Measurements from ENCODE around the gene ADPRM. TPM values are rescaled to one million over a fixed set of nuclear protein-coding genes. Genes with fewer than 3 reads are reported as not detected.
"Not testable (repeated sequence)": the region's sequence is repeated elsewhere in the genome, so short reads cannot be mapped to it uniquely, and the experiment has no call there.

The ADPRM gene
- total and polyA plus RNA-seq, 2 donors (not counting 1 experiment from before 2014, with no cell fraction given): 11.3 to 17.0 TPM

DNA sequence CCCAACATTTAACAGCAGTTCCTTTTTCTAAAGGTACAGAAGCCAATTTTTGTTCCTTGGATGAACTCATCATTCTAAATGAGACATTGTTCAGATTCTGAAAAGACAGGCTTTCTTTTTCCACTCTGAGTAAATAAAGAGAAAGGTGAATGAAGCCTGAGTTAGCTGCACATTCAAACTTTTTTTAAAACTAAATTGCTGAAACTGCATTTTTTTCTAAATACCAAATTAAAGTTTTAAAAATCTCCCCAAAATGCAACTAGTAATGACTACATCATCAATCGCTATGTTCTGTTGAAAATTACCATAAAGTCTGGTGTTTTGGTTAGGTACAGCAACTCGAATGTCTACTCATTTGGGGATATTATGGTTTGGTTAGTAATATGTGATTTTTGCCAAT, 9.9 kb upstream of the ADPRM start:
- Histone ChIP-seq H3K27ac (ENCODE audit: insufficient read depth, low read length) (no peak overlapping the region), H3K4me3 (replicated peaks in 1 of 4; ENCODE audit: control extremely low read depth in 1 of 4, insufficient read depth in 1 of 4, low read depth in 3 of 4, low read length in 4 of 4) (no peak overlapping the region), H3K9ac (ENCODE audit: insufficient read depth, low read length) (no peak overlapping the region), H3K36me3 (ENCODE audit: control insufficient read depth, insufficient read depth, low read length) (peaks cover 4% of the 10 kb centered on the region), H3K4me2 (ENCODE audit: extremely low read depth, insufficient read depth, low read length) (no peak overlapping the region), H2AFZ (ENCODE audit: low read length) (no peak overlapping the region), H4K20me1 (ENCODE audit: control insufficient read depth, extremely low read depth, insufficient read depth, low read length) (no peaks in the 10 kb centered on the region), H3K9me3 (ENCODE audit: control insufficient read depth, insufficient read depth, low read depth, low read length) (no peaks in the 10 kb centered on the region), H3K79me2 (ENCODE audit: control insufficient read depth, insufficient read depth, low read length) (peaks cover 4% of the 10 kb centered on the region), H3K27me3 (ENCODE audit: control insufficient read depth, insufficient read depth, low read length) (no peaks in the 10 kb centered on the region), H3K4me1 (ENCODE audit: control insufficient read depth, extremely low read depth, insufficient read depth, low read length) (no peaks in the 10 kb centered on the region)
- TF ChIP-seq, protein P1, sequence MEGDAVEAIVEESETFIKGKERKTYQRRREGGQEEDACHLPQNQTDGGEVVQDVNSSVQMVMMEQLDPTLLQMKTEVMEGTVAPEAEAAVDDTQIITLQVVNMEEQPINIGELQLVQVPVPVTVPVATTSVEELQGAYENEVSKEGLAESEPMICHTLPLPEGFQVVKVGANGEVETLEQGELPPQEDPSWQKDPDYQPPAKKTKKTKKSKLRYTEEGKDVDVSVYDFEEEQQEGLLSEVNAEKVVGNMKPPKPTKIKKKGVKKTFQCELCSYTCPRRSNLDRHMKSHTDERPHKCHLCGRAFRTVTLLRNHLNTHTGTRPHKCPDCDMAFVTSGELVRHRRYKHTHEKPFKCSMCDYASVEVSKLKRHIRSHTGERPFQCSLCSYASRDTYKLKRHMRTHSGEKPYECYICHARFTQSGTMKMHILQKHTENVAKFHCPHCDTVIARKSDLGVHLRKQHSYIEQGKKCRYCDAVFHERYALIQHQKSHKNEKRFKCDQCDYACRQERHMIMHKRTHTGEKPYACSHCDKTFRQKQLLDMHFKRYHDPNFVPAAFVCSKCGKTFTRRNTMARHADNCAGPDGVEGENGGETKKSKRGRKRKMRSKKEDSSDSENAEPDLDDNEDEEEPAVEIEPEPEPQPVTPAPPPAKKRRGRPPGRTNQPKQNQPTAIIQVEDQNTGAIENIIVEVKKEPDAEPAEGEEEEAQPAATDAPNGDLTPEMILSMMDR (conservative IDR thresholded peaks at IDR 0.05 in 1 of 2, IDR thresholded peaks at IDR 0.05 in 1 of 2; ENCODE audit: low read depth in 1 of 2, low read length in 2 of 2): no peak
- no peak for TF ChIP-seq EZH2 (IDR thresholded peaks at IDR 0.05; ENCODE audit: low read length, missing control alignments)
- no peak for DNase-seq (ENCODE audit: low read depth in 2 of 2)

DNA sequence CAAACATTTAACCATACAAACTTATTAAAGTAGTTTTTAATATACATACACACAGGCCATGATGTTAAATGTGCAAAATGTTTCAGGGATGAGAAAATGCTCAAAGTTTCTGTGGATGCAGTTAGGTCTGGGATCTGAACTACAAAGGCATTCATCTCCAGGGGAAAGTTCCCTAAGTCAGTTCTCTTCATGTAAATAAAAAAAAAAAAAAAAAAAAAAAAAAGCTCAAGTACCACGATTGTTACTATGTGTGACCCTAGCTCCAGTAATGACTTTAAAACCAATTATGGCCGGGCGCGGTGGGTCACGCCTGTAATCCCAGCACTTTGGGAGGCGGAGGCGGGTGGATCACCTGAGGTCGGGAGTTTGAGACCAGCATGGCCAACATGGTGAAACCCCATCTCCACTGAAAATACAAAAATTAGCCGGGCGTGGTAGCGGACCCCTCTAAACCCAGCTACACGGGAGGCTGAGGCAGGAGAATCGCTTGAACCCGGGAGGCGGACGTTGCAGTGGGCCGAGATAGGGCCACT, 1.5 kb upstream of the ADPRM start:
- H3K27ac ChIP-seq (ENCODE audit: insufficient read depth, low read length); H3K9me3 ChIP-seq (ENCODE audit: control insufficient read depth, insufficient read depth, low read depth, low read length); DNase-seq (ENCODE audit: low read depth in 2 of 2); H3K4me1 ChIP-seq (ENCODE audit: control insufficient read depth, extremely low read depth, insufficient read depth, low read length); H4K20me1 ChIP-seq (ENCODE audit: control insufficient read depth, extremely low read depth, insufficient read depth, low read length); H2AFZ ChIP-seq (ENCODE audit: low read length); H3K36me3 ChIP-seq (ENCODE audit: control insufficient read depth, insufficient read depth, low read length); H3K27me3 ChIP-seq (ENCODE audit: control insufficient read depth, insufficient read depth, low read length); H3K9ac ChIP-seq (ENCODE audit: insufficient read depth, low read length): not testable (repeated sequence)
- Histone ChIP-seq H3K4me2 (ENCODE audit: extremely low read depth, insufficient read depth, low read length) (peak overlapping the region; percentile 96), H3K4me3 (replicated peaks in 1 of 4; ENCODE audit: control extremely low read depth in 1 of 4, insufficient read depth in 1 of 4, low read depth in 3 of 4, low read length in 4 of 4) (peak overlapping the region; percentile 76 to 94 (median 91)), H3K79me2 (ENCODE audit: control insufficient read depth, insufficient read depth, low read length) (peaks cover 21% of the 10 kb centered on the region)

DNA sequence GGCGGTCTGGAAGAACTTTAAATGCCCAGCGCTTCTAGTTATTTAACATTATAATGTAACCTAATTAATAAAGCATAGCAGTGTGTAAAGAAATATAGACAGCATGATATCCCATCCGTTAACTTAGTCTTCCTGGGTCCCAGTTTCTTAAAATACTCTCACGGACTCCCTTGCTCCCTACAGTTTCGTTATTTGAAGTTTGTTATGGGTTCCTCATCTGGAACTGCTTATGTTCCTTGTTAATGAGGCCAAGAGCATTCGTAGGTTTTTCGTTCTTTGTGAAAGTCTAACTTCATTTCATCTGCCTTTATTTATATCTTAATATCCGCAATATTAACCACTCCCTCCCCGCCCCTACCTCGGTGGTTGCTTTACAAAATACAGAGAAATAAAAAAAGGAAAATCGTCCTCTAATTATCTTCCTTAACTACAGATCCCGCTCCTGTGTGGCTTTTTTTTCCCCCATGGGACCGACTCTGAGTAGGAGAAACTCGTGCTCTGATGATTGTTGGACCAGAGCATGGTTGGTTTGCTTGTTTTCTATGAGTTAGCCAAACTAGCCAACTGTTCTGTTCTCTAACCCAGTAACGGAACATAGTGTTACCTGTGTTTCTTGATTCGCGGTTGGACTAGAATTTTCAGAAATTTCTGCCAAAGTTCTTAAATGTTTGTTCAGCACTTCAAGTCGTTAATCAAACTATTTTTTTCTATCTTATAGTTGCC, 863 bp downstream of the ADPRM start:
- H3K79me2 ChIP-seq (ENCODE audit: control insufficient read depth, insufficient read depth, low read length): peaks cover 19% of the 10 kb centered on the region

More for the DNA sequence above, 863 bp downstream of the ADPRM start:
- Histone ChIP-seq H3K9ac (ENCODE audit: insufficient read depth, low read length) (peak overlapping the region; percentile 84), H3K4me1 (ENCODE audit: control insufficient read depth, extremely low read depth, insufficient read depth, low read length) (peaks cover 4% of the 10 kb centered on the region), H2AFZ (ENCODE audit: low read length) (peak overlapping the region; percentile 32), H3K4me3 (replicated peaks in 1 of 4; ENCODE audit: control extremely low read depth in 1 of 4, insufficient read depth in 1 of 4, low read depth in 3 of 4, low read length in 4 of 4) (peak overlapping the region; percentile 76 to 92 (median 87)), H3K4me2 (ENCODE audit: extremely low read depth, insufficient read depth, low read length) (peak overlapping the region; percentile 90), H4K20me1 (ENCODE audit: control insufficient read depth, extremely low read depth, insufficient read depth, low read length) (no peaks in the 10 kb centered on the region), H3K36me3 (ENCODE audit: control insufficient read depth, insufficient read depth, low read length) (peaks cover 1% of the 10 kb centered on the region), H3K27me3 (ENCODE audit: control insufficient read depth, insufficient read depth, low read length) (no peaks in the 10 kb centered on the region), H3K27ac (ENCODE audit: insufficient read depth, low read length) (peak overlapping the region; percentile 63), H3K9me3 (ENCODE audit: control insufficient read depth, insufficient read depth, low read depth, low read length) (no peaks in the 10 kb centered on the region)
- peak; percentile 18 to 29 for DNase-seq (ENCODE audit: low read depth in 2 of 2)
- TF ChIP-seq, protein P1 (conservative IDR thresholded peaks at IDR 0.05 in 1 of 2, IDR thresholded peaks at IDR 0.05 in 1 of 2; ENCODE audit: low read depth in 1 of 2, low read length in 2 of 2): no peak
- no peak for TF ChIP-seq EZH2 (IDR thresholded peaks at IDR 0.05; ENCODE audit: low read length, missing control alignments)
